ENCODE measurements around the gene TAF4.

TAF4 gene

GRCh38 chr20:62062661-62063314 lies 2.9 kb downstream of the TAF4 start:
- no peak for DNase-seq (ENCODE audit: extremely low spot score)
- ChIA-PET POLR2A (no interaction called here), CTCF (interaction anchor here (1.1 to 1.3 kb wide), 2 partner anchors 22 to 52 kb away, joined by 3 to 4 read pairs; no protein-coding TSS in a partner anchor)
- TF ChIP-seq CTCF (IDR thresholded peaks at IDR 0.05; ENCODE audit: control extremely low read depth, extremely low read depth, low read depth, missing control alignments): no peak

- POLR2A ChIA-PET: no interaction called here
- CTCF ChIA-PET: interaction anchor here (1.1 to 1.5 kb wide), 3 partner anchors 12 to 50 kb away, joined by 3 to 4 read pairs (median 3); no protein-coding TSS in a partner anchor
- no peak for DNase-seq (ENCODE audit: extremely low spot score)
- TF ChIP-seq CTCF (IDR thresholded peaks at IDR 0.05; ENCODE audit: control extremely low read depth, extremely low read depth, low read depth, missing control alignments): no peak
Observed at GRCh38 chr20:62061851-62062423, 3.7 kb downstream of the TAF4 start.

- no peak for TF ChIP-seq CTCF (IDR thresholded peaks at IDR 0.05; ENCODE audit: control extremely low read depth, extremely low read depth, low read depth, missing control alignments)
- DNase-seq (ENCODE audit: extremely low spot score): no peak
- CTCF ChIA-PET: interaction anchor here (1.1 to 1.6 kb wide), 4 partner anchors 8 to 49 kb away, joined by 3 to 4 read pairs (median 3); no protein-coding TSS in a partner anchor
- POLR2A ChIA-PET: no interaction called here
Observed at GRCh38 chr20:62060631-62061541, 4.8 kb downstream of the TAF4 start.

GRCh38 chr20:62059920-62060630 lies 5.6 kb downstream of the TAF4 start:
- ChIA-PET CTCF (interaction anchor here (1.2 to 1.6 kb wide), 4 partner anchors 9 to 48 kb away, joined by 3 to 4 read pairs (median 3); no protein-coding TSS in a partner anchor), POLR2A (no interaction called here)
- no peak for DNase-seq (ENCODE audit: extremely low spot score)
- no peak for TF ChIP-seq CTCF (IDR thresholded peaks at IDR 0.05; ENCODE audit: control extremely low read depth, extremely low read depth, low read depth, missing control alignments)

GRCh38 chr20:62059401-62059800 lies 6.3 kb downstream of the TAF4 start:
- no peak for DNase-seq (ENCODE audit: extremely low spot score)
- ChIA-PET POLR2A (no interaction called here), CTCF (interaction anchor here (1.2 to 1.6 kb wide), 3 partner anchors 10 to 33 kb away, joined by 3 read pairs; no protein-coding TSS in a partner anchor)
- no peak for TF ChIP-seq CTCF (IDR thresholded peaks at IDR 0.05; ENCODE audit: control extremely low read depth, extremely low read depth, low read depth, missing control alignments)

GRCh38 chr20:62058941-62059340 lies 6.7 kb downstream of the TAF4 start:
- no peak for DNase-seq (ENCODE audit: extremely low spot score)
- TF ChIP-seq CTCF (IDR thresholded peaks at IDR 0.05; ENCODE audit: control extremely low read depth, extremely low read depth, low read depth, missing control alignments): no peak
- ChIA-PET CTCF (interaction anchor here (1.6 kb wide), 1 partner anchor 11 kb away, joined by 3 read pairs; no protein-coding TSS in a partner anchor), POLR2A (no interaction called here)
